GM19438 (cell line): ENCODE results near the gene WAPL.
"Not testable (repeated sequence)": the region's sequence is repeated elsewhere in the genome, so short reads cannot be mapped to it uniquely, and the experiment has no call there.

Experiments
- ATAC-seq: cut with Tn5 transposase; IDR thresholded peaks from one replicate; pipeline ENCODE4 v1.9.1; 2021; ENCODE audit warnings: low read depth; ENCODE audit not compliant: unreplicated experiment

The WAPL gene, protein sequence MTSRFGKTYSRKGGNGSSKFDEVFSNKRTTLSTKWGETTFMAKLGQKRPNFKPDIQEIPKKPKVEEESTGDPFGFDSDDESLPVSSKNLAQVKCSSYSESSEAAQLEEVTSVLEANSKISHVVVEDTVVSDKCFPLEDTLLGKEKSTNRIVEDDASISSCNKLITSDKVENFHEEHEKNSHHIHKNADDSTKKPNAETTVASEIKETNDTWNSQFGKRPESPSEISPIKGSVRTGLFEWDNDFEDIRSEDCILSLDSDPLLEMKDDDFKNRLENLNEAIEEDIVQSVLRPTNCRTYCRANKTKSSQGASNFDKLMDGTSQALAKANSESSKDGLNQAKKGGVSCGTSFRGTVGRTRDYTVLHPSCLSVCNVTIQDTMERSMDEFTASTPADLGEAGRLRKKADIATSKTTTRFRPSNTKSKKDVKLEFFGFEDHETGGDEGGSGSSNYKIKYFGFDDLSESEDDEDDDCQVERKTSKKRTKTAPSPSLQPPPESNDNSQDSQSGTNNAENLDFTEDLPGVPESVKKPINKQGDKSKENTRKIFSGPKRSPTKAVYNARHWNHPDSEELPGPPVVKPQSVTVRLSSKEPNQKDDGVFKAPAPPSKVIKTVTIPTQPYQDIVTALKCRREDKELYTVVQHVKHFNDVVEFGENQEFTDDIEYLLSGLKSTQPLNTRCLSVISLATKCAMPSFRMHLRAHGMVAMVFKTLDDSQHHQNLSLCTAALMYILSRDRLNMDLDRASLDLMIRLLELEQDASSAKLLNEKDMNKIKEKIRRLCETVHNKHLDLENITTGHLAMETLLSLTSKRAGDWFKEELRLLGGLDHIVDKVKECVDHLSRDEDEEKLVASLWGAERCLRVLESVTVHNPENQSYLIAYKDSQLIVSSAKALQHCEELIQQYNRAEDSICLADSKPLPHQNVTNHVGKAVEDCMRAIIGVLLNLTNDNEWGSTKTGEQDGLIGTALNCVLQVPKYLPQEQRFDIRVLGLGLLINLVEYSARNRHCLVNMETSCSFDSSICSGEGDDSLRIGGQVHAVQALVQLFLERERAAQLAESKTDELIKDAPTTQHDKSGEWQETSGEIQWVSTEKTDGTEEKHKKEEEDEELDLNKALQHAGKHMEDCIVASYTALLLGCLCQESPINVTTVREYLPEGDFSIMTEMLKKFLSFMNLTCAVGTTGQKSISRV (N-terminal part only)

DNA sequence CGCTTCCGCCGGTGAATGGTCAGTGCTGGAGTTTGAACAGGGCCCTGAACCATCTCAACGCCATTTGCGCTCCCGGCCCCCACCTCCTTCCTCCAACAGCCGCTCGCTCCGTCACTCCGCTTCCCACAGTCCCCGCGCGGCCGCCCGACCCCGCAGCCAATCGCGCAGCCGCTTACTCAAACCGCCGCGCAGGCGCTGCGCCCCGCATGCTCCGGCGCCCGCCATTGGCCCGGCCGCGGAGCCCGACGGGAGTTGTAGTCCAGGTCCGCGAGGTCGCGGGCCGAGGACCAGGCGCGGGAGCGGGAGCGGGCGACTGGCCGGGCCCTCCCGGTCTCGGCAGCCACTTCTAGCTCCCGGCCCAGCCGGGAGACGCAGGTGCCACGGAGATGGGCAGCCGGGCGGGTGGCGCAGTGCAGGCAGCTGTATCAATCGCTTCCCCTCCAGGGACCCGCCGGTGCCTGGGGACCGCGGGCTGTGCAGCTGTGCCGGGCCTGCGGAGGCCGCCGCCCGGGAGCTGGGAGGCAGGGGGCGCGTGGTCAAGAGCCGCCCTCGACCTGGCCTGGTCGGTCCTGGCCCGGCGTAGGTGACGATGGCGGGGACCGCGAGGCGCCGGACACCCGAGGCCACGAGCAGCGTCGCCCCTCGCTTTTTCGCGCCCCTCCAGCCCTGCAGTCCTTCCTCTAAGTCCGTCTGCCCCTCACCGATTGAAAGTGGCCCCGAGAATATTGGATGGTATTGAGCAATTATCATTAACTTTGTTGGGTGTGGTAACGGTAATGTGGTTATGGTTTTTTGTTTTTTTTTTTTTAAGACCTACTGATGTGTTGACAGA, at the start of gene WAPL:
WAPL (minus strand) TSS at position 115 of the 832 bp plus-strand sequence. CDS start 3,723 bp downstream, outside the sequence.
- ATAC-seq, result peak; percentile 92

DNA sequence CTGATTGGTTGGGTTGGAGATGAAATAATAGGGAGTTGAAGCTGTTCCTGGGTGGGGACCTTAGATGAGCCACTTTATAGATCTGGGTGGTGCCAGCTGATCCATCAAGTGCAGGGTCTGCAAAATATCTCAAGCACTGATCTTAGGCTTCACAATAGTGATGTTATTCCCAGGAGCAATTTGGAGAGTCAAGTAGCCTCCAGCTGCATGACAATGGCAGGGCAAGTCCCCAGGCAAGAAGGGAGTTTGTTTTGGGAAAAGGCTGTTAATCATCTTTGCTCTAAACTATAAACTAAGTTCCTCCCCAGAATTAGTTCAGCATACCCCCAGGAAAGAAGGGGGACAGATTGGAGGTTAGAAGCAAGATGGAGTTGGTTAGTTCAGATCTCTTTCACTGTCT, 47.7 kb upstream of the WAPL start:
- no peak for ATAC-seq

DNA sequence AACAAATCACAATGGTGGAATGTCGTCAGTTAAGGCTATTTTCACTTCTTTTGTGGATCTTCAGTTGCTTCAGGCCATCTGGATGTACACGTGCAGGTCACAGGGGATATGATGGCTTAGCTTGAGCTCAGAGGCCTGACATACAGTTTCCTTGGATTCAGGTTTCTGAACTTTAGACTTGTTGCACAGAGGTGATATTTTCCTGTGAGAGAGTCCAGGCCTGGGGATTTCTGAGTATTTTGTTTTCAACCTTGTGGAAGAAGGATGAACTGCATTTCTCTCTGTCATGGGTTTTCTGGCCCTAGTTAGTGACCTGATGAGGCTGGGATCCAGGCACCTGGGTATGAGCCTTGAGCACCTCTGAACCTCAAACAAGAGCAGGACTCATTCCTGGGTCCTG, 44.9 kb upstream of the WAPL start:
- not testable (repeated sequence) for ATAC-seq

DNA sequence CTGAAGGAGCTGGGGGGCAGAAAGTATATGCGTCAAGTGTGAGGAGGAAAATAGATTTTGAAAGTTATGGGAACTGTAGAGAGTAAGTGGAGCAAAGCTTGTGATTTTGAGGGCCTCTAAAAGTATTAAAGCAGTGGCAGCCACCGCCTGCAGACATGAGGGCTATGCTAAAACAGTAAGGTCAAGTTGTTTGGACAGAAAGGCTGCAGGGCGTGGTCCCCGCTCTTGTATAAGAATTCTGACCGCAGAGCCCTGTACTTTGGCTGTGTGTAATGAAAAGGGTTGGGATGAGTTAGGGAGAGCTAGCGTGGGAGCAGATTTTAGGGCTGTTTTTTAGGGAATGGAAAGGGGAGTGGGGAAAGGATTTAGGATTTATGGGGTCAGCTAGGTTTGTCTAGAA, 41.7 kb upstream of the WAPL start:
- not testable (repeated sequence) for ATAC-seq

DNA sequence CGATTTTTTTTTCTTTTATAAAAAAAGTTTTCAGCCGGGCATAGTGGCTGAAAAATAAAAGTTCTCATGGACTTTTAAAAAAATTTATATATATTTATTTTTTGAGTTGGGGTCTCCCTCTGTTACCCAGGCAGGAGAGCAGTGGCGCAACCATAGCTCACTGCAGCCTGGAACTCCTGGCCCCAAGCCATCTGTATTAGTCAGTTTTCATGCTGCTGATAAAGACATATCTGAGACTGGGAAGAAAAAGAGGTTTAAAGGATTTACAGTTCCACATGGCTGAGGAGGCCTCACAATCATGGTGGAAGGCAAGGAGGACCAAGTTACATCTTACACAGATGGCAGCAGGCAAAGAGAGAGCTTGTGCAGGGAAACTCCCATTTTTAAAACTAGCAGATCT, 37.1 kb upstream of the WAPL start:
- ATAC-seq, result not testable (repeated sequence)

DNA sequence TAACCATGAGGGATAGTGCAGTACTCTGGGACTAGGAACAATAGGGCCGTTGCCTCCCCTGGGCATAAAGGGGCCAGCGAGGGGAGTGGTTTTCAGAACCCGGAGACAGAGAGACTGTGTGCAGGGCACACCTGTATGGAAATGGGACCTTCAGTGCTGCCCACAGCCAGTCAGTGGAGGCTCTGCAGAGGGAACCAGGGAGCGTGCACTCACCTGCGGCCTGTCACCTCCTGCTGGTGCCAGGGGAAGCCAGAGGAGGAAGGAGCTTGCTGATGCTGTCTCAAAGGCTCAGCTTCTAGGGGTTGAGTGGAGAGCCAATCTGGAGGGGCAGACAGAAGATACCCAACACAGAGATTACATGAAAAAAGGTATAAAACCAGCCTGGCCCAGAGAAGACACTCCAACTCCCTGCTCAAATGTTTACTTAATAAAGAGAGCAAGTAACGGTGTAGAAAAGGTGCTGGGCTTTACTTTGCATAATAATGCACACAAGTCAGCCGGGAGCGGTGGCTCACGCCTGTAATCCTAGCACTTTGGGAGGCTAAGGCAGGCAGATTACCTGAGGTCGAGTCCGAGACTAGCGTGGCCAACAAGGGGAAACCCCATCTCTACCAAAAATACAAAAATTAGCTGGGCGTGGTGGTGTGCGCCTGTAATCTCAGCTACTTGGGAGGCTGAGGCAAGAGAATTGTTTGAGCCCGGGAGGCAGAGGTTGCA, 35.5 kb upstream of the WAPL start:
- ATAC-seq, result no peak

DNA sequence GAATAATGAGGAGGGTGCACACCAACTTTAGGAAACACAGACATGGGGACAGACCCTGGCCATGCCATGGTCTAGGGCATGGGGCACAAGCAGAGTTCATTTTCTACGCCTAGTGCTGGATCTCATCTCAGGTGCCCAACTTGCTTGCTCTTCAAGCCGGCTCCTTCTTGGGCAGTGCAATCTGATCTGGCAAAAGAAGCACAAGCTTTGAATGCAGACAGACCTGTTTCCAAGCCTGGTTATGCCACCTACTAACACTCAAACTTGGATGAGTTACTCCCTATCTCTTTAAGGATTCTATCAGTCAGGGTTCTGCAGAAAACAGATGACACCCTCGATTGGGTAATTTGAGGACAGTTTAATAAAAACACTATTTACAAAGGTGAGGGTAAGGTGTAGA, 34.9 kb upstream of the WAPL start:
- no peak for ATAC-seq

DNA sequence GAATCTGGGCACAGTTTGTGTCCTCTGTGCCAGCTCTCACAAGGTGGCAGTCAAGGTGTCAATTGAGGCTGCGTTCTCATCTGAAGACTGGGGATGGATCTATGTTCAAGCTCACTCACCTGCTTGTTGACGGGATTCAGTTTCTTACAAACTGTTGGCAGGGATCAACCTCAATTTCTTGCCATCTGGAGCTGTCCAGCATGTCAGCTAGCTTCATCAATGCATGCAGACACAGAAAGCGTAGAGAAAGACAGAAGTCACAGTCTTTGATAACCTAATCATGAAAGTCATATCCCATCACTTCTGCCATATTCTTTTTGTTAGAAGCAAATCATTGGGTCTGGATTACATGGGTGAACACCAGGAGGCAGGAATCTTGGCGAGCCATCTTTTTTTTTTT, 32.0 kb upstream of the WAPL start:
- ATAC-seq, result no peak

DNA sequence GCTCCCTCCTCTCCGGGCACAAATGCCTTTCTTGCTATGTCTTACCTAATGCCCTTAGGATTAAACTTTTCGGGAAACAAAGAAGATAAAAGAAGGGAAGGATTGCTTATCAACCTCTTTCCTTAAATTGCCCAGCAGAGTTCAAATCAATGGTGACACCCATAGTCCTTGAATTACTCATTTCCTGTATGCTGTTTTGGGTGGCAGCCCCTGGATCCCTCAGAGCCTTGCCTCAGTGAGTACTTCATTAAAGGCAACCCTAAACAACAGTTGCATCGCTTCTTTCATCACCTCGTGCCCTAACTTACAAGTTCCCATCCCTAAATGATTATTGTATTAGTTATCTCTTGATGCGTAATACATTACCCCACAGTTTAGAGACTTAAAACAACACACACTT, 31.6 kb upstream of the WAPL start:
- ATAC-seq, result no peak

DNA sequence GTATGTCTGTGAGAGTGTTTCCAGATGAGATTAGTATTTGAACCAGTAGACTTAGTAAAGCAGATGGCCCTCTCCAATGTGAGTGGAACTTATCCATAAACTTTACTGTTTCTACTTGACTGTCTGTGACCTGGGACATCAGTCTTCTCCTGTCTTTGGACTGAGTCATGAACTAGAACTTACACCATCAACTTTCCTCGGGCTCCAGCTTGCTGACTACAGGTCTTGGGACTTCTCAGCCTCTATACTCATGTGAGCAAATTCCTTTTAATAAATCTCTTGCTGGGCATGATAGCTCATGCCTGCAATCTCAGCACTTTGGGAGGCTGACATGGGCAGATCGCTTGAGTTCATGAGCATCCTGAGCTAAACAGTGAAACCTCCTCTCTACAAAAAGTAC, 25.7 kb upstream of the WAPL start:
- no peak for ATAC-seq

DNA sequence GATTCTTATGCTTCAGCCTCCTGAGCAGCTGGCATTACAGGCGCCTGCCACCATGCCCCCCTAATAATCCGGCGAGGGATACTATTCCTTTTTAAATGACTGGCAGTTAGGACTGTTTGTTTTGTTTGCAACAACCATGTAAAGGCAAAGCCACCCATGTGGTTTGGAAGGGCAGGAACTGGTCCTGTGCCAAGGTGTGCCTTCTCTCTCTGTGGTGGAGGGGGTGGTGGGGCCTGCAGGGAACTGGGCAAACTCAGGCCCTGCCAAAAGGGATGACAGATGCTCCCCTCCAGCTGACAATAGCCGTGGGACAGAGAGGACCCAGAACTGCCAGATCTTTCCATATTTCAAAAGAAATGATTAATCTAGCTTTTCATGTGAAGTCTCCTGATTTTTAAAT, 23.5 kb upstream of the WAPL start:
- no peak for ATAC-seq

DNA sequence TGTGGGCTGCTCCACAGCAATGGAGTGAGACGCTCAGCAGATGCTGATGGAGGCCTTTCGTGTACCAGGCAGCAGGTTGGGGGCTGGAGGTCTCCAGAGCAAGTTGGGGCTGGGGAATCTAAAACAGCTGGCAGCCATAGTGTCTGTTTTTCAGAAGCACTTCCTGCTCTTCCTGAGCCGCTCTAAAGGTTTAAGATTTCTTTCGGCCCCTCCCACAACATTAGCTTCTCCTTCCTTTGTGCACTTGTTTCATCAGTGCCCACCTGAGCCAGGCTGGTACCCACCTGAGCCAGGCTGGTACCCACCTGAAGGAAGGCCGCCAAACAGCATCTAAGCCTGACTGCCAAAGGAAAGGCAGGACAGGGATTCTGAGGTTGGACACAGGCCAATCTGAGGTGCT, 18.4 kb upstream of the WAPL start:
- ATAC-seq, result no peak

DNA sequence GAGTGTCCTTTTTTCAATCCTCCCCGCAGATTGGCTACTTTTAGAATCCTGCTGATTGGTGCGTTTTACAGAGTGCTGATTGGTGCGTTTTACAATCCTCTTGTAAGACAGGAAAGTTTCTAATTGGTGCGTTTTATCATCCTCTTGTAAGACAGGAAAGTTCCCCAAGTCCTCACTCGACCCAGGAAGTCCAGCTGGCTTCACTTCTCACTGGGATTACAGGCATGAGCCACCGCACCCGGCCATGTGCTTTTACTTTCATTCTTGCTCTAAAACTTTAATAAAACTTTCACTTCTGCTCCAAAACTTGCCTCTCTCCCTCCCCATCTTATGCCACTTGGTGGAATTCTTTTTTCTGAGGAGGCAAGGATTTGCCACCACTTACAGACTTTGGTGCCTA, 17.0 kb upstream of the WAPL start:
- ATAC-seq, result no peak

DNA sequence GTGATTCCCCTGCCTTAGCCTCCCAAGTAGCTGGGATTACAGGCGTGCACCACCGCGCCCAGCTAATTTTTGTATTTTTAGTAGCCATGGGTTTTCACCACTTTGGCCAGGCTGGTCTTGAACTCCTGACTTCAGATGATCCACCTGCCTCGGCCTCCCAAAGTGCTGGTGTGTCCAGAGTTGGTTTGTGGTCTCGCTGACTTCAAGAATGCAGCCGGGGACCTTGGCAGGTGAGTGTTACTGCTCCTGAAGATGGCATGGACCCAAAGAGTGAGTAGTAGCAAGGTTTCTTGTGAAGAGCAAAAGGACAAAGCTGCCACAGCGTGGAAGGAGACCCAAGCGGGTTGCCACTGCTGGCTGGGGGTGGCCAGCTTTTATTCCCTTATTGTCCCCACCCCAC, 16.4 kb upstream of the WAPL start:
- ATAC-seq, result not testable (repeated sequence)

DNA sequence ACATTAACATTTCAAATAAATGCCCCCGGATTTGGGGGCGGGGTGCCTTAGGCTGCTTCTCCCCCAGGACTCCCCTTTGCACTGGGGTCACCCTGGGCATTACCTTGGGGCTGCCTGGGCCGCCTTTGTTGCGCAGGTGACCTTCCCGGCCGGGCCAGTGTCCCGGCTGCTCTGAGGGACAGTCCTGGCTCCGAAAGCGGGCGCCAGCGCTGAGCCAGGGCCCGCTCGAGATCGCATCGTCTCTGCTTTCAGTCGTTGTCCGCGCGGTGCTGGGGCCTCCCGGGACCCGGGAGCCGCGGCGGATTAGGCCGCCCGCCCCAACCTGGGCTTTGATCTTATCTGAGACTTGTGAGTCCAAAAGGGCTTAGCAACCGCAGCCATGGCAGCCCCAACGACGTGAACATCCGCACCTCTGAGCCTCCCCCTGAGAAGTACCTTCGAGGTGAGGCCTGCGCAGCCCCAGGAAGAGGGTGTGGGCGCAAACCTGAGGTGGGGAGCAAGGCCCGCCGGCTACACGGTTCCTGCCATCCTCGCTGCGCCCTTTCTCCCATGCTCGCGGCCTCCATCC, 14.8 kb upstream of the WAPL start:
- no peak for ATAC-seq

DNA sequence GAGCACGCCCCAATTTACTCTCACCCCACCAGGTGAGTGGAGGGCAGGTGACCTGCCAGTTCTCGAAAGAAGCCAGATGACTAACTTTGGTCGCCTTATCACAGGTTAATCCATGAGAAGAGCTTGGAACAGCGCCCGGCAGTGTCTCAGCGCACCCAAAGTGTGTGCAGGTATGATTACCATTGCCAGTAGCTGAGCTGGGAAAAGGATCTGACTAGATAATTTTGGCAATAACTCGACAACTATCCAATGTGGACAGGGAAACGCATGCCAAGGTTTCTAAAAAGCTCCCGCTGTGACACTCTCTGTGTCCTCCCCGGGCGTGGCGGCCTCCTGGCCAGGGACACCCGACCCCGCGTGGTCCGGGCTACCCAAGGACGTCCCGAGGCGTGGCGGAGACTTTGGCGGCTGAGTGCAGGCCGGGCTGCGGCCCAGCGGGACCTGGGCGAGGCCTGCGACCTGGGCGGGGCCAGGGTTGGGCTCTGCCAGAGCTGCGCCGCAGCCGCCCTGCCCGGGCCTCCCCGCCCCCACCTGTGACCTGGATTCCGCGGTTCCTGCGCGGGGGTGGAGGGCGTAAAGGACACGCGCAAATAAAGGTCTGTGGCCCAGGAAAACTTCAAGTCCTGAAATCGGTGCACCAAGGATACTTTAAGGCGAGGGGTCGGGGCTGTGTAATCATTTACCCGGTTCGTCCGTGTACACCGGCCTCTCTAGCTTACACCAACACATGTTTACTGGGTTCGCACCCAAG, 13.7 kb upstream of the WAPL start:
- peak; percentile 50 for ATAC-seq

DNA sequence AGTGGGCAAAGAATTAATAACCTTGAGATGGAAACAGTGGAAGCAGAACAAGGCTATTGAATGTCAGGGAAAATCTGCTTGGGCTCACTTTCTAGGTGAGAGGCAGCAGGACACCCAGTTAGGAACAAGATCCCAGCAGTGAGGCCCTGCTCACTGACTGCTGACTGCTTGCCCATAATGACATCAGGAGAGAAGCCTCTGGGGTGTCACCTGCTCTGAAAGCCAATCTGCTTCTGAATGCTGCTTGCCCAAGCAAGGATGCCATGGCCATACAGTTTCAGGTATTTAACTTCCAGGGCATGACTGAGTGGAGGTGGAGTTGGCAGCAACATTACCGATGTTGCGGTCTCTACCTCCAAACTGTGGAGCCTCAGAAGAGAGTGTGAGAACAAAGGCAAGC, 11.7 kb upstream of the WAPL start:
- no peak for ATAC-seq

DNA sequence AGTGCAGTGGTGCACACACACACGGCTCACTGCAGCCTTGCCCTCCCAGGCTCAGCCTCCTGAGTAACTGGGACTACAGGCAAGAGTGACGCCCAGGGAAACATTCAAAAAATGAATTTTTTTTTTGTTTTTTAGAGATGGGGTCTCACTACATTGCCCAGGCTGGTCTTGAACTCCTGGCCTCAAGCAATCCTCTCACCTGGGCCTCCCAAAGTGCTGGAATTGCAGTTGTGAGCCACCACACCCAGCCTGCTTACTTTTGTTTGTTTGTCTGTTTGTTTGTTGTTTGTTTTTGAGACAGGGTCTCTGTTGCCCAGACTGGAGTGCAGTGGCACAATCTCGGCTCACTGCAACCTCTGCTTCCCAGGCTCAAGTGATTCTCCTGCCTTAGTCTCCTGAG, 7.1 kb upstream of the WAPL start:
- not testable (repeated sequence) for ATAC-seq

DNA sequence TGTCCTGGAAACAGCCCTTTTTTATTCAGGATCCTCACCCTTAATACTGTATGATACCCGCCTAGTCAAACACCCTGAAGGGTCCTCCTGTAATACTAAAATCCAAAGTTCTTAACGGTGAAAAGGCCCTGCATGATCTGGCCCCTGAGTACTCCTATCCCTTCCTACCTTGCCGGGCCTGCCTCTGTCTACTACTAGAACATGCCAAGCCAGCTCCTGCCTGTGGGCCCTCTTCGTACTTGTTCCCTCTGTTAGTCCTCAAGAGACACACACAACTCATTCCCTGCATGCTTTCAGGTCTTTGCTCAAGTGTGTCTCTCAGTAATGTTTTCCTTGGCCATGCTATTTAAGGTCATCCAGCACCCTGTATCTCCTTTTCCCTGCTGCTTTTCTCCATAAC, 5.0 kb upstream of the WAPL start:
- no peak for ATAC-seq
